ENCODE data around the gene INCENP. TPM values are rescaled to one million over a fixed set of nuclear protein-coding genes. Genes with fewer than 3 reads are reported as not detected.

The INCENP gene
- 42.2 to 56.6 TPM (median 52.6 TPM) in 5 replicates for total RNA-seq (2022; extraction: Qiagen RNA extraction)

DNA sequence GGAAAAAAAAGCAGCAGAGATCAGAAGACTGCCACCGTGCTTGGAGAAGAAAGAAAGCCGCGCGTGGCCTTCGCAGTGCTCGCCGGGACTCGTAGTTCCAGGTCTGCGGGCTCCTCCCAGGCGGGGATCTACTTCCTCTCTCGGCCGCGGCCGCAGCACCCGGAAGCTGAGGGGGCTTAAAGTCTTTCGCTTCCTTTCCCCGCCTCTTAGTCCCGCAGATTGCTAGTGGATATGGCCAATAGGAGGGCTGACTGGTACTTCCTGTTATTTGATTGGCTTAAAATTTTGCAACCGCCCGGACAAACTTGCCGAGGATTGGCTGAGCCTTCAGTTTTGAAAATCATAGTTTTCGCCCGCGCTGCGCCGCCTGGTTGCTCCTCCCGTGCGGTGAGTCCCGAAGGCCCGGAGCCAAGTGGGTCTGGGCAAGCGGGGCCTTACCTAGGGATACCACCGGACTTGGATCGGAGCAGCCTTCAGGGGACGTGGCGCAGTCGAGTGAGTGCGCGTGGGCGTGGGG is at the start of gene INCENP:
Gene INCENP (plus strand): TSS at position 343 of the 517 bp plus-strand sequence. CDS start 4,151 bp downstream, outside the sequence.

DNA sequence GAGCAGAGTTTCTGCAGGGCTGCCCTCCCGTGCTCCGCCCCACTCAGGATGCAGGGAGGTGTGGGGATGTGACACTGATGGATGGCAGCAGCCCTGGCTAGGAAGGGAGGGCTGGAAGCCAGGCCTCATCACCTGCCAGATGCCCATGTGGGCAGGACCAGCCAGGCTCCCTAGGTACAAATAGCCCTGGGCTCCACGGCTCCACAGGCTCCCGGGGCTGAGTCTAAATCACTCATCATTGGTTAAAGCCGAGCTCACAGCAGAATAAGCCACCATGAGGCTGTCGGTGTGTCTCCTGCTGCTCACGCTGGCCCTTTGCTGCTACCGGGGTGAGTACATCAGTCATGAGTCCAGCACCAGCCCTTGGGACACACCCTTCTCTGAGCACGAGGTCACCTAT is 66.2 kb downstream of the INCENP start, which contains the start of gene SCGB1D1:
Gene SCGB1D1 (plus strand): TSS at position 206 of the 400 bp plus-strand sequence. CDS start 69 bp downstream, at position 275.

Other genes with a start within 250 kb of the INCENP start
- gene FADS3, start 232.5 kb upstream of the INCENP start, total RNA-seq (2022; extraction: Qiagen RNA extraction) = 61.6 to 86.5 TPM (median 77.7 TPM) in 5 replicates
- gene RAB3IL1, start 206.4 kb upstream of the INCENP start, total RNA-seq (2022; extraction: Qiagen RNA extraction) = 18.8 to 23.1 TPM (median 20.6 TPM) in 5 replicates
- 1.2 to 5.9 TPM (median 3.7 TPM) in 5 replicates for gene BEST1, start 173.7 kb upstream of the INCENP start, total RNA-seq (2022; extraction: Qiagen RNA extraction)
- gene FTH1, start 156.4 kb upstream of the INCENP start, total RNA-seq (2022; extraction: Qiagen RNA extraction) = 9,226 to 19,933 TPM (median 18,540 TPM) in 5 replicates
- not detected in 5 replicates for gene SCGB1D1, start 66.2 kb downstream of the INCENP start, total RNA-seq (2022; extraction: Qiagen RNA extraction)
- gene SCGB2A1, start 84.7 kb downstream of the INCENP start, total RNA-seq (2022; extraction: Qiagen RNA extraction) = not detected in 5 replicates
- 0.28 TPM in 1 of 5 replicates, not detected in the others for gene SCGB1D2, start 118.2 kb downstream of the INCENP start, total RNA-seq (2022; extraction: Qiagen RNA extraction)
- gene SCGB2A2, start 146.1 kb downstream of the INCENP start, total RNA-seq (2022; extraction: Qiagen RNA extraction) = not detected in 5 replicates
- gene SCGB1D4, start 175.1 kb downstream of the INCENP start, total RNA-seq (2022; extraction: Qiagen RNA extraction) = not detected in 5 replicates
- gene ASRGL1, start 213.4 kb downstream of the INCENP start, total RNA-seq (2022; extraction: Qiagen RNA extraction) = 9.2 to 13.4 TPM (median 12.2 TPM) in 5 replicates

Data from A549 treated with Hydrocortisone at 1 μM for 4 hours (cell line).